ENCODE measurements around the gene FAM20C.

The FAM20C gene

DNA sequence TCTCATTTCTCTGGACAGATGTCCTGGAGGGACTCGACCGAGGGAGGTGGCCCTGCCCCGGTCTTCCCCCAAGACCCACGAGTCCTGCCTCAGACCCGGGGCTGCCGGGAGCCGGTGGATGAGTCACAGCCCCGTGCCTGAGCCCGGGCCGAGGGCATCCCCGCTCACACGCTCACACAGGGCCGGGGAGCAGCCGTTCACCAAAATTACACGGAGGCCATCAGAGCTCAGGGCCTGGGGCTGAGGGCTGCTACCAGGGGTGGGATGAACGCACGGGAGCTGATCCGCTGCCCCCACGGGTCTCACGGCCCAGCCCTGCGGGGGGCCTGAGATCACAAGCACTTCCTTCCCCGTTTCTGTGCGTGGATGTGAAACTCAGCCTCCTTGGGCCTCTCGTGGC lies 17.5 kb downstream of the FAM20C start:
- no peak for DNase-seq (ENCODE audit: low read depth in 2 of 2)

DNA sequence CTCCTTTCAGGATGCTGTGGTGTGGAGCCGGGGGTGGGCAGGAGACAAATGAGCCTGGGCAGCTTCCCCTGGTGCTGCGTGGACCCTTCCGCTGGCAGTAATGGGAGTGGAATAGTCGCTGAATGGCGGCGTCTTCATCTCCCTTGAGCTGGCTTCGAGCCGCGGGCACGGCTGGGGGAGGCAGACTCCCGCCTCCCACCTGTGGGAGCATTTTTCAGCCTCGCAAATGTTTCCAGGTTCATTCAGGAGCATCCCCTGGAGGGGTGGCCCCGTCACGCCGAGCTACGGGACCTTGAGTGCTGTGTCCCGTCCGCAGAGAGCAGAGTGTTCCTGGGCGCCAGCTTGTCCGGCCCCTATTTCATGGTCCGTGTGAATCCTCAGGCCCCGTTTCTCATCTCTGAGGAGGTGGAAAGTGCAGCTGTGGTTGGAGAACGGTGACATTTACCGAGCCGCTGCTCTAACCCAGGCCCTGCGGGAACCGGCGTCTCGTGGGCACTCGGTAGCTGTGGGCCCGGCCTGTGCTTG lies 18.1 kb downstream of the FAM20C start:
- no peak for DNase-seq (ENCODE audit: low read depth in 2 of 2)

DNA sequence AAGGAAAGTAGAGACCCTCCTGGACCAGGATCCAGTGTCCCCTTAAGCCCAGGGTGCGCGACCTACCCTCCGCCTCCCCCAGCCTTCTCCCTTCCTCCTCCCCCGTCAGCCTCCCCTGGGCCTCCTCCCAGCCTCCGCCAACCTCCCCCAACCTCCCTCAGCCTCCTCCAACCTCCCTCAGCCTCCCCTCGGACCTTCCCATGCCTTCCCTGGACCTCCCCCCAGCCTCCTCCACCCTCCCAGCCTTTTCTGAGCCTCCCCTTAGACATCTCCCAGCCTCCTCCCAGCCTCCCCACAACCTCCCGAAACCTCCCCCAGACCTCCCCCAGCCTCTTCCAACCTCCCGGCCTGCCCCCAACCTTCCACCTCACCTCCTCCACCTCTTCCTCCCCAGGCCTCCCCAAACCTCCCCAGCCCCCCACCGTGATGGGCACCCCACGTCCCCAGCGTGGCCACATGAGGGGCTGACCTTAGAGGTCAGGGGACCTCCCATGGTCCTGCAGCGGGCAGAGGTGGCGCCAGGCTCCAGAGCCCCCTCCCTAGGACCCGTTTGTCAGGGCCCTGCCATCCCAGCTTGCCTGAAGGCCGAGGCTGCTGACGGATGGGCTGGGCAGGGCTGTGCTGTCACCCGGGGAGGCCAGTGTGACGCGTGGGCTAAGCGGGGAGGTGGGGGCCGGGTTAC lies 18.8 kb downstream of the FAM20C start:
- no peak for DNase-seq (ENCODE audit: low read depth in 2 of 2)

DNA sequence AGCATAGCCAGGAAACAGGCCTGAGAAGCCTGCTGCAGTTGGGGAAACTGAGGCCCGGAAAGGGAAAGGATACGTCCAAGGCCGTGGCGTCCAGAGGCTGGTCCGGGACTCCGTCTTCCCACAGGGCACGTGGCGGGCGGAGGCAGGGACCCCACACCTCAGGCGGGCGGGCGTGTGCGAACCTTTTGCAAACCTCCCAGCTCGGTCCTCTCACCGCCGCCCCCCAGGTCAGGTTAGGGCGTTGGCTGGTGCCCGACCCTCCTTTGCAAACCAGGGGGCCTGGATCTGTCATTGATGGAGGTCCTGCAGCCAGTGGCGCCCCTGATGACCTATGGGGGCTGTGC lies 19.3 kb downstream of the FAM20C start:
- no peak for DNase-seq (ENCODE audit: low read depth in 2 of 2)

DNA sequence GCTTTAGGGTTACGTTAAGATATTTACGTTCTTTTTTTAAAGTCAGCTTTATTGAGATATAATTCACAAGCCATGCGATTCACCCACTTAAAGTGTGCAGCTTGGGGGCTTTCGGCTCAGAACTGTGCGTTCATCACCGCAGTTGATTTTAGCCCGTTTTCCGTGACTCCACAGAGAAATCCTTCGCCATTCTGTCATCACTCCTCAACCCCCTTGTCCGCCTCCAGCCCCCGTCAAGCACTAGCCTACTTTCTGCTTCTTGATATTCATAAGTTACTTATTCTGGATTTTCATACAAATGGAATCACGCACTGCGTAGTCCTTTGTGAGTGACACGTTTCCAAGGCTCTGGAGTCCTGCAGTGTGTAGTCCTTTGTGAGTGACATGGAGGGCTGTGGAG lies 20.4 kb downstream of the FAM20C start:
- DNase-seq (ENCODE audit: low read depth in 2 of 2) = no peak

DNA sequence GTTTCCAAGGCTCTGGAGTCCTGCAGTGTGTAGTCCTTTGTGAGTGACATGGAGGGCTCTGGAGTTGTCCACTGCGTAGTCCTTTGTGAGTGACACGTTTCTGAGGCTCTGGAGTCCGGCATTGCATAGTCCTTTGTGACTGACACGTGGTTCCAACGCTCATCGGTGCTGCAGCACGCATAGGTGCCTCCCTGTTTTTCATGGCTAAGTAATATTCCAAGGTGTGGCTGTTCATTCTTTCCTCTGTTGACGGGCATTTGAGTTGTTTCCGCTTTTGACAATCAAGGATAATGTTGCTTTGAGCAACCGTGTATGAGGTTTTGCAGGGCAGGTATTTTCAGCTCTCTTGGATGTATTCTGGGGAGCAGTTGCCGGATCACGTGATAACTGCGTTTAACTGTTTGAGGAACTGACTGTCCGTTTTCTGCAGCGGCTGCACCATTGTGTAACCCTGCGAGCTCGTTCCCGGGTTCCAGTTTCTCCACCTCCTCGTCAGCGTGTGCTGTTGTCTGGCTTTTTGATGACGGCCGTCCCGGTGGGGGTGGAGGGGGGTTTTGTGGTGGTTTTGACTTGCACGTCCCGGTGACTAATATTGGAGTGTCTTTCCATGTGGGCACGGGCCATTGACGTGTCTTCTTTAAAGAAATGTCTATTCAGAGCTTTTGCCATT lies 21.1 kb downstream of the FAM20C start:
- no peak for DNase-seq (ENCODE audit: low read depth in 2 of 2)

DNA sequence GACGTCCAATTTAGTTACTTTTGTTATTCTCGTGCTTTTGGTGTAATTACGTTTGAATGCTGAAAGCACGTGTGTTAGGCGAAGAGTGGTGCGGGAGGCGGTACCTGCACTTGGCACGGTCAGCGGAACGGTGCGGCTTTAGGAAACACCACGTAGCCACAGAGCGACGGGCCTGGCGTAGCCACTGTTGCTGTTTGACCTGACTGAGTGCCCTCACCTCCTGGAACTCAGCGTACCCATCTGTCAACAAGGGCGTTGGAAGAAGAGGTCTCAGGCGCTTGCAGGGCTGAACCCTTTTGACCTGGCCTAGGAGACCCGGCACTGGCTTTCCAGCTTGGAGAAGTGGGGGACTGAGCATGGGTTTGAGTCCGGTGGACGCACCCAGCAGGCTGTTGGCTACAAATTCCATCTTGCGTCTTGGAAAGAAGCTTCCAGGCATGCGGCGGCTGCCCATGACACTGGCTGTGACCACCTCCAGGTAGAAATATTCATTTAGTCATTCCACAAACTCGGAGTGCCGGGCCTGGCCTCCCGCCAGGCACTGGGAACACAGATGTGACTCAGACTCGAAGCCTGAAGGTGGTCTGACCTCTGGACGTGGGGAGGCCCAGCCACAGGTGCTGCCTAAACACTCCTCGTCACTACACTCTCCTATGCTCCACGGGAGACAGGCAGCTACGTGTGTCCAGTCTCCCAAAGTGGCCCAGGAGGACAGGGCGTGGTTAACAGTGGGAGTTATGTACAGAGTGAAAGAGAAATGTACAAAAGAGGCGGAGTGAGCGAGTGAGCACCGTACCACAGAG lies 22.2 kb downstream of the FAM20C start:
- no peak for DNase-seq (ENCODE audit: low read depth in 2 of 2)

DNA sequence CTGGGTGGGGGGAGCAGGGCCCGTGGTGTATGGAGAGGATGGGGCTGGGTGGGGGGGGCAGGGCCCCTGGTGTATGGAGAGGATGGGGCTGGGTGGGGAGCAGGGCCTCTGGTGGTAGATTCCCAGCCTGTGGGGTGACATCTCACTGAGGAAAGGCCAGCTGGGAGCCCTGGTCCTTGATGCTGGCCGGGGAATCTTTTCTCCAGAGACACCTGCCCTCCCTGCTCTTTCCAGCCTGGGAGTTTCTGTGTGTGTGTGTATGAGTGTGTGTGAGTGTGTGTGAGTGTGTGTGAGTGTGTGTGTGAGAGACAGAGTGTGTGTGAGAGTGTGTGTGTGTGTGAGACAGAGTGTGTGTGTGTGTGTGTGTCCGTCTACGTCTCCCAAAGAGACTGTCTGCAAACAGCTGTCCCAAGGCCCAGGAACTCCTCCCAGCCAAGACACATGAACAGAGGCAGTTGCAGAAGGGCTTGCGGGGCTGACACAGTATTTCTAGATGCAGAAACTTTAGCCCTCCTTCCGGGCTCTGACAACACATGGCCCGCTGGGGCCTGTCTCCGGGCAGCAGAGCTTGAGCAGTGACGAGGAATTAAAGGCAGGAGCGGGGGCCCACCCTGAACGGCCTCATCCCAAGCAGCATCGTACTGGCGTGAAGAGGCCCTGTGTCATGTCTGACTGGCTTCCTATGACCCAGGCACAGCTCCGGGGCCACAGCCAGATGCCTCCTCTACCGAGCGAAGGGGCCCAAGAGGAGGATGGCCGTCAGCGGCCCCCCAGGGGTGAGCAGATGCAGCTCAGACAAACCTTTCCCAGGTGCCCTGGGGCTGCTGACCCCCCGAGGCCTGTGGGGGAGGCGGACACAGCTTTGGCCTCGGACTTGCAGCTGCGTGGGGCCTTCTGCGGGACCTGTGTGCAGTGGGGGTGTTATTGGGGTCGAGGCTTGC lies 24.3 kb downstream of the FAM20C start:
- no peak for DNase-seq (ENCODE audit: low read depth in 2 of 2)

DNA sequence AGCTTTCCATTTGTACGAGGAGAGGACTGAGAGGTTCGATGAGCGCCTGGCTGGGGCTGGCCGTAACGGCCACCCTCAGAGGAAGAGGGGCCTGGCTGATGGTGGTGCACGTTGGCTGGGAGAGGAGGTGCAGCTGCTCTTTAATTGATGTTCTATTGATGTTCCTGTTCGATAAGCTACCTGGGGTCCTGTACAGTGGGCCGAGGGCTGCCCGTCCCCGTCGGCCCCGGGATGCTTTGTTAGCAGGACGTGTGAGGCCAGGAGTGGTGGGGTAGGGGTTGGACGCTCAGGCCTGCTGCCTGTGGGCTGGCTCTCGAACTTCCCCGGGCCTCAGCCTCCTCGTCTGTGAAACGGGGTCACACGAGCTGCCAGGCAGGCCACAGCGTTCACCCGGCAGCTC lies 25.4 kb downstream of the FAM20C start:
- no peak for DNase-seq (ENCODE audit: low read depth in 2 of 2)

DNA sequence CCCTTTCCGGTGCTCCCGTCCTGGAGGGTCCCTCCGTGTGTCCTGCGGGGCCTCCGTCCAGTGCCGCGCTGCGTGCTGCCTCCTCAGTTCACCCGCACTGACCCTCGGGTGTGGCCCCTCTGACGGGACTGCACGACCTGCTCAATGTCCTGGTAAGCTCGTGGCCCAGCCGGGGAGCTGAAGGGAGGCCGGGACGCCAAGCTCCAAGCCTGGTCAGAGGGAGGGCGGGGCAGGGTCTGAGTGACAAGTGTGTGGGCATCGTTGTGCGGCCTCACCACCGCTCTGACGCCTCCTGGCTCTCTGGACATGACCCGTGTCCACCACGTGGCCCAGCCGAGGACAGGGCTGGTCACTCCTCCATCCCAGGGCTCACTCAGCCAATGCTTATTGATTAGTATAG lies 25.9 kb downstream of the FAM20C start:
- DNase-seq (ENCODE audit: low read depth in 2 of 2) = no peak

DNA sequence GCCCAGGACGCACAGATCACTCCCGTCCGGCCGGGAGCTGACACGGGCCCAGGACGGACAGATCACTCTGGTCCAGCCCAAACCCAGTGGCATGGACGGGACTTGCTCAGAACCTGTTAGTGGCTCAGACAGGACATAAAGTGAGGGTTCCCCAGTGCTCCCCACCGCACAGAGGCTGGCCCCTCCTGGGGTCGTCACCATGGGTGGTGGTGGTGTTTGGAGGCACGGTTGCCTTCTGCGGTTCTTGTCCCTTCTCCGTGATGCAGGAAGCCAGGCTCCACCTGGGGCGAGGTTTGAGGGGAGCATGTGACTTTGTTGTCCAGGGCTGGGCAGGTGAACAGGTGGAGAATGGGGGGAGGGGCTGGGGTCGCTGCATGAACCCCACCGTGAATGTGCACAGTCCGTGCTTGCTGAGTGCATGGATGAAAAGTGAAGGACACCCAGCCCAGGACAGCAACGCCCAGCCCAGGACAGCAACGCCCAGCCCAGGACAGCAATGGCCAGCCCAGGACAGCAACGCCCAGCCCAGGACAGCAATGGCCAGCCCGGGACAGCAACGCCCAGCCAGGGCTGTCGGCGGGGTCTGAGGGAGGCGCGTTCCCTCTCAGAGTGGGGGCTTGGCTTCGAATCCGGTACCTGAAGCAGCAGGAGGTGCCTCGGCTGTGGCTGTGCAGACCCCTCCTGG lies 26.7 kb downstream of the FAM20C start:
- DNase-seq (ENCODE audit: low read depth in 2 of 2) = no peak

DNA sequence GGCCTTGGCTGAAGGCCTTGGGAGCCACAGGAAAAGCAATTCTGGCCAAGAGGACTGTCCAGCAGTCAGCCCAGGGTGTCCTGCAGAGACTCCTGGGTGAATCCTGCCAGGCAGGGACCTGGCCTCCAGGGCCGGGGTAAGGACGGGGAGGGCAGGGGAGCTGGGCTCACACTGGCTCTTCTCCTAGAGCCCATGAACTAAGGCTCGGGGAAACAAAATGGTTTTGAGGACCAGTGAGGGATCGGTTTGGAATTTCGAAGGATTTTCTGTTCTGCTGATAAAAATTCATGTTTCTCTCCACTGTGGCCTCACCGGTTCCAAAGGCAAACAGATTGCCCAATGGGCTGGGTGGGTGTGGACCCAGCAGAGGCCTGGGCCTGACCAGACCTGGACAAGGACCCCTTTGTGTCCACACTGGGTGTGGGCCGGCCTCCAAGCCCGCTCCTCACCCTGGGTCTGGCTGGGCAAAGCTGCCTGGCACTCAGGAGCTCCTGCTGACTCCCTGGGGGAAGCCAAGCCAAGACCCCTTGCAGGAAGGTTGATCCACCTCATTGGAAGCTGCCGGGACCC lies 27.3 kb downstream of the FAM20C start:
- DNase-seq (ENCODE audit: low read depth in 2 of 2) = no peak

DNA sequence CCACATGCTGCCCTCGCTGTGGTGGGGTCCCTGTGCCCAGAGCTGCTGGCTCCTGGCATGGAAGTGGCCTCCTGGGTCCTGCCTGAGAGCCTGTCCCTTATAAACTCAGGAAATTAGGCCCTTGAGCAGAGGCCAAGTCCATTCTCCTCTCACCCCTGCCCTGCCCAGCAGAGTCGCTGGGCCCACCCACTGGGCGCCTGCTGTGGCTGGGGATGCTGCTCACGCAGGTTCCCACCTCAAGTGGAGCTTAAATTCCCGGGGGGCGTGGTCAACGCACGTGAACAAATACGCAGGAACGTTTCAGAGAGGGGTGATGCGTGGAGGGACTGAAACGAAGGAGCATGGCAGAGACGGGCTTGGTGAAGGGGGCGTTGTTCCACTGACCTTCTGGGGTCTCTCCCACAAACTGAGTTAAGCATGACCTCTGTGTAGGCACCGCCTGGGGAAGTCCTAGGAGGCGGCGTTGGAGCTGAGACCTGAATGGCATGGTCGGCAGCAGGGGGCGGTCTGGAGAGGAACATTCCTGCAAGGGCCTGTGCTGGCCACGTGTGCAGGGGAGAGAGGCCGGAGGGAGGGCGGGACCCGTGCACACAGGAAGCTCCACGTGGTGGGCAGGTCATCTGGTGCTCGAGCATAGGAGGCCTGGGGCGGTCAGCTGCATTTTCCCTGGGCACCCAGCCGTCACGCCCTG lies 27.9 kb downstream of the FAM20C start:
- no peak for DNase-seq (ENCODE audit: low read depth in 2 of 2)

DNA sequence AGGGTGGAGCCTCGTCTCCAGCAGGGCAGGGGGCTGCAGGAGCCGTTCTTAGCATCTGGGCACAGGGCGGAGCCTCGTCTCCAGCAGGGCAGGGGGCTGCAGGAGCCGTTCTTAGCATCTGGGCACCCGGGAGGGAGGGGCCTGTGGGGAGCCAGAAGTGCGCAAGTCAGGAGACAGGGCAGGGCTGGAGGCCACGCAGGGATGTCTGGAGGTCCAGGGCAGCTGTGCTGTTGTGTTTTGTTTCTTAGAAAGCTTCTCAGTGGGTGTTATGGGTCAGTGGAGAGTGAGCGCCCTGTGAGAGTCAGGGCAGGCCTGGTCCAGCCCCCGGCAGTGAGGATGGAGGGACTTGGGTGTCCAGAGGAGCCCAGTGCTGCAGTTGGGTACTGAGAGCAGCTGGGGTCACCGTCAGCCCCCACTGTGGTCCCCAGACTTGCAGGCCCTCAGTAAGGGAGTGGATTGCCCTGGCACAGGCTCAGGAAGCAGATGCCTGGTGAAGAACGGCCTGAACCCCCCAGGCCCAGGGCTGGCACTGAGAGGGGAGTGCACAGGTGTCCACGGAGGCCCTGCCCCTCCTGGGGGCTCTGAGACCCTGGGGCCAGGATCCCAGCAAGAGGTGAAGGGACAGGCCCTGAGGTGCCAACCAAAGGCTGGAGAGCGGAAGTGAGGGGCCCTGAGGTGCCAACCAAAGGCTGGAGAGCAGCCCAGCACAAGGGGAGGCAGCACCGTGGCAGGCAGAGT lies 29.8 kb downstream of the FAM20C start:
- DNase-seq (ENCODE audit: low read depth in 2 of 2) = no peak

DNA sequence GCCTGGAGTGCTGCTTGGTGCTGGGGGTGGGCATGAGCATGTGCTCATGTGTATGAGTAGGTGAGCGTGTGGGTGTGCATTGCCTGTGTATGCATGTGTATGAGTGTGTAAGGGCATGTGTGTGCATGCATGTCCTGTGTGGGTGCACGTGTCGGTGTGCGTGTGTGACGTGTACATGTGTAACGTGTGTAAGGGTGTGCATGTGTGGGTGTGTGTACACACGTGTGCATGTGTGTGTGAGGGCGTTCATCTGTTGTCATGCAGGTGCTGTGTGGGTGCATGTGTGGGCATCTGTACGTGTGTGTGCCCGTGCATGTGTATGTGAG lies 30.3 kb downstream of the FAM20C start:
- no peak for DNase-seq (ENCODE audit: low read depth in 2 of 2)

DNA sequence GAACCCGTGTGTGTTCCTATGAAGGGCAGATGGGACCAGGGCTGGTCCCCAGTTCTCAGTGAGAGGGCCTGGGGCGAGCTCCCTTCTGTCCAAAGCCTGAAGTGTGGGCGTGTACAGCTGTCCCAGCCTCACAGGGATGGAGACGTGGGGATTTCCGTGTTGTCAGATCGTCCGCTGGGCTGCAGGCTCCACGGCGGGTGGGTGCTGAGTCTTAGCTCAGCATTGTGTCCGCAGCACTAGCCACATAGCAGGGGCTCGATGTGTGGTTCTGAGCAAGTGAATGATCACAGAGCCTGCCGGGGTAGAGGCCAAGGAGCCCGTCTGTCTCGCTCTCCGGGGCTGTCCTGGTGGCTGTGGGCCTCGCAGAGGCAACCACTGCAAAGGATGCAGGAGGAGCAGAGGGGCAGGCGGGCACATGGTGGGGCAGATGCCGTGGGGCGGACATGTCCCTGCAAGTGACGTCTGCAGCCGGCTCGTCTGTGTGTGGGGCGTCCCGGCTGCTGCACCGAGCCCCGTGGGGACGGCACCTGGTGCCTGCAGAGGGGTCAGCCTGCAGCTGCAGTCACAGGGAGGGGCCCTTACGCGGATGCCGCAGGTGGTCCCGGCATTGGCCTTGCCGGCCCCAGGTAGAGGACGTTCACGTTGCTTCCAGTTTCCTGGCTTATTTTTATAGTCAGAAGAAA lies 30.9 kb downstream of the FAM20C start:
- DNase-seq (ENCODE audit: low read depth in 2 of 2) = no peak

DNA sequence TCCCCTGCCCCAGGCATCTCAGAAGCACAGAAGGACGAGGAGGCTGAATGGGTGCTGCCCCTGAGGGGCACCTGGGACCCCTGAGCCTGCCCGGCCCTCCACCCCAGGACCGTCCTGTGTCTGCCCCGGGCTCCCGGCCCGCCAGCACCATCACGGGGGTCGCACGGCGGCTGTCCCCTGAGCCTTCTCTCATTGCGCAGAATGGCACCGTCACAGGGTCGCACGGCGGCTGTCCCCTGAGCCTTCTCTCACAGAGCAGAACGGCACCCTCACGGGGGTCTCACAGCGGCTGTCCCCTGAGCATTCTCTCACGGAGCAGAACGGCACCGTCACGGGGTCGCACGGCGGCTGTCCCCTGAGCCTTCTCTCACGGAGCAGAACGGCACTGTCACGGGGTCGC lies 31.5 kb downstream of the FAM20C start:
- DNase-seq (ENCODE audit: low read depth in 2 of 2) = no peak

DNA sequence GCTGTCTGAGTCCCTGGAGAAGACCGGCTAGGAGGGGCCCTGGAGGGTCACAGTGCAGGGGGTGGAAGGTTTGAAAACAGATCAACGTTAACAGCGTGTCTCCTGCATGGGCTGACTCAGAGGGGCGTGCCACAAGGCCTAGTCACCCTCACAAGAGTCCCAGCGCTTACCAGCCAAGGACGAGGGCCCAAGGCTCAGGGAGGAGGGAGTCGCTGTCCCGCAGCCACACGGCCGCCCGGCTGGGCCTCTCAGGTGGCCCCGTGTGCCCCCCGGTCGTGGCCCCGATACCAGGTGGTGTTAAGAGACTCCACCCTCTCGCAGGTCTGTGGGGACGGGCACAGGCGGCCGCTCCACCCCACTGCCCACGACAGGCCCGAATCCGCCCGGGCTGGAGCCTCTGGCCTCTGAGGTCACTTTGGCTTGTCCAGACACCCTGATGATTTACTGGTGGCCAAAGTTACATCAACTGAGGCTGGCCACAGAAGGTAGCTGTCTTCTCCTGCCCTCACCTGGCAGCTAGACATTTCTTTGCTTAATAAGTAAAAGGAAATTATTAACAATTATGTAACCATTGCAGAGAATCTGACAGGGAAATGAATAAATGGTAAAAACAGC lies 34.0 kb downstream of the FAM20C start:
- no peak for DNase-seq (ENCODE audit: low read depth in 2 of 2)

DNA sequence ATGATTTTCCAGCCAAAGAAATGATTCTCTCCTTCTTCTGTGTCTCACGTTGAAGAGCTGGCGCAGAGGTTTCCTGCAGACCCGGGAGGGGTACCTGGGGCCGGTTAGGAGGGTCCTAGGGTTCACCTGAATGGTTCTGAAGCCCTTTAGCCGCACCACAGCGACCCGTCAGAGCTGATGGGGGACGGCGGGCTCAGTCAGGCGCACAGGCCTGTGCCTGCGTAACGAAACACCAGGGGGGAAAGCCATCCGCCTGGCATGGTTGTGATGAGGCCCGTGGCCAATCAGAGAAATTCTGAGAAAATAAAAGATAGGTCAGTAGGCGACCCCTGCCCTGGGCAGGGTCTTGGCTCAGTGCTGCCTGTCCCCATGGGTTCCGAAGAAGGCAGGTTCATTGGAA lies 35.6 kb downstream of the FAM20C start:
- no peak for DNase-seq (ENCODE audit: low read depth in 2 of 2)

Data from stimulated activated CD4-positive, alpha-beta T cell treated with anti-CD3 and anti-CD28 coated beads, Interleukin-4, amount 100 ng/mL, for 48 hours (primary cell).